Astrocyte (in vitro differentiated cells and primary cell): ENCODE measurements around the gene CARD10. TPM values are rescaled to one million over a fixed set of nuclear protein-coding genes. Genes with fewer than 3 reads are reported as not detected.
A peak's percentile ranks its signal among the peaks of the same experiment; 100 is the strongest.

Experiments used
- DNase-seq: peaks from one replicate; pipeline ENCODE4 v3.0.0-alpha.2; 2010; ENCODE audit warnings: low read depth
- FAIRE-seq: peaks from 2 replicates; lab custom pipeline; 2011; peaks lifted over from hg19 to GRCh38; lab: Jason Lieb, UNC
- H2AFZ ChIP-seq: 2 replicates; pipeline ENCODE4 v1.6.0; 2012; ENCODE audit warnings: low read depth, low read length, inconsistent platforms
- H3K27ac ChIP-seq: 2 replicates; pipeline ENCODE4 v1.5.1; 2011; ENCODE audit warnings: low read depth, low read length, inconsistent platforms
- H3K27me3 ChIP-seq: 2 replicates; pipeline ENCODE4 v1.6.0; 2011; ENCODE audit warnings: low read length, inconsistent platforms; ENCODE audit not compliant: insufficient read depth
- H3K36me3 ChIP-seq: 2 replicates; pipeline ENCODE4 v1.5.1; 2011; ENCODE audit warnings: low read length, inconsistent platforms; ENCODE audit not compliant: insufficient read depth
- H3K4me1 ChIP-seq: 2 replicates; pipeline ENCODE4 v1.5.1; 2011; ENCODE audit warnings: low read length, inconsistent platforms; ENCODE audit not compliant: insufficient read depth
- H3K4me2 ChIP-seq: 2 replicates; pipeline ENCODE4 v1.6.0; 2012; ENCODE audit warnings: low read length, inconsistent platforms
- H3K4me3 ChIP-seq: 2 replicates; pipeline ENCODE4 v1.5.1; 2011; ENCODE audit warnings: low read depth, mild to moderate bottlenecking, low read length, inconsistent platforms; ENCODE audit not compliant: insufficient read depth
- H3K79me2 ChIP-seq: 2 replicates; pipeline ENCODE4 v1.6.0; 2012; ENCODE audit warnings: mild to moderate bottlenecking, low read length, inconsistent platforms; ENCODE audit not compliant: insufficient read depth
- H3K9ac ChIP-seq: 2 replicates; pipeline ENCODE4 v1.6.0; 2012; ENCODE audit warnings: mild to moderate bottlenecking, low read length, inconsistent platforms
- H3K9me3 ChIP-seq: 2 replicates; pipeline ENCODE4 v1.5.1; 2012; ENCODE audit warnings: low read depth, mild to moderate bottlenecking, low read length, inconsistent platforms; ENCODE audit not compliant: insufficient read depth
- H4K20me1 ChIP-seq: 2 replicates; pipeline ENCODE4 v1.6.0; 2012; ENCODE audit warnings: low read length, inconsistent platforms; ENCODE audit not compliant: insufficient read depth
- H3K27ac Mint-ChIP-seq: one replicate; pipeline ENCODE4 v1.8.0; 2021; ENCODE audit warnings: mild to moderate bottlenecking, mixed read lengths; ENCODE audit not compliant: unreplicated experiment
- H3K27me3 Mint-ChIP-seq: one replicate; pipeline ENCODE4 v1.8.0; 2021; ENCODE audit warnings: low read depth, mixed read lengths; ENCODE audit not compliant: unreplicated experiment
- H3K36me3 Mint-ChIP-seq: one replicate; pipeline ENCODE4 v1.8.0; 2021; ENCODE audit warnings: low read depth, mixed read lengths; ENCODE audit not compliant: unreplicated experiment
- H3K4me1 Mint-ChIP-seq: one replicate; pipeline ENCODE4 v1.8.0; 2021; ENCODE audit warnings: low read depth, mixed read lengths; ENCODE audit not compliant: unreplicated experiment
- H3K4me3 Mint-ChIP-seq: one replicate; pipeline ENCODE4 v1.8.0; 2021; ENCODE audit warnings: mild to moderate bottlenecking, moderate library complexity, mixed read lengths; ENCODE audit not compliant: unreplicated experiment
- H3K9me3 Mint-ChIP-seq: one replicate; pipeline ENCODE4 v1.8.0; 2021; ENCODE audit warnings: mild to moderate bottlenecking, mixed read lengths; ENCODE audit not compliant: unreplicated experiment
- EZH2 ChIP-seq: IDR thresholded peaks from 2 replicates; pipeline ENCODE4 v1.6.1; 2012; ENCODE audit warnings: mild to moderate bottlenecking, low read length, inconsistent platforms; ENCODE audit not compliant: insufficient read depth
- total RNA-seq: library from RNA; stranded (reverse); gene quantifications from 2 replicates; pipeline ENCODE4 v1.2.1, GENCODE V29; 2021
- TF ChIP-seq, protein P1 (sequence below): IDR thresholded peaks from 2 replicates; pipeline ENCODE4 v1.5.1; 2011; ENCODE audit warnings: low read depth, mild to moderate bottlenecking, inconsistent platforms, low read length, moderate library complexity; ENCODE audit not compliant: insufficient read depth

The CARD10 gene
- total RNA-seq, 1 donor from 2014 or later: 22.6 TPM

DNA sequence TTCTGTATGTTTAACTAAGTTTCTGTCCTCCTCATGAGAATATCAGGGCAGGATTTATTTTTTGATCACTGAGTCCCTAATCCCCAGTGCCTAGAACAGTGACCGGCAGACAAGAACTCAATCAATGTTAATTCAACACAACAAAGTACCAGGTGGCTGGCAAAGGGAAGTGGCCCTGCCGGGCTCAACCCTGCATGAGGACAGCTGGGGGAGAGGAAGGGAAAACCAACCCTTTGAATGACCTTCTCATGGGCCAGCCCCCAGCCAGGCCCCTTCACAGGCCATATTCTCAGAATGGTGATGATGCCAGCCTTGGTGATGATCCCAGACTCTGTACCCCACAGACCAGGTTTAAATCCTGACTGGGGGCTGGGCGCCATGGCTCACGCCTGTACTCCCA, 31.6 kb downstream of the CARD10 start:
- Histone ChIP-seq H3K27ac (no peak overlapping the region), H3K4me2 (no peak overlapping the region), H3K9ac (no peak overlapping the region), H2AFZ (no peak overlapping the region), H4K20me1 (peaks cover 4% of the 10 kb centered on the region), H3K79me2 (no peaks in the 10 kb centered on the region), H3K4me3 (no peak overlapping the region), H3K27me3 (no peaks in the 10 kb centered on the region), H3K9me3 (no peaks in the 10 kb centered on the region), H3K4me1 (peaks cover 9% of the 10 kb centered on the region), H3K36me3 (peaks cover 3% of the 10 kb centered on the region)
- Mint-ChIP-seq H3K27ac (no peak overlapping the region), H3K36me3 (peaks cover 7% of the 10 kb centered on the region), H3K4me3 (no peak overlapping the region), H3K27me3 (peaks cover 13% of the 10 kb centered on the region), H3K4me1 (peaks cover 6% of the 10 kb centered on the region), H3K9me3 (no peaks in the 10 kb centered on the region)
- TF ChIP-seq, protein P1, sequence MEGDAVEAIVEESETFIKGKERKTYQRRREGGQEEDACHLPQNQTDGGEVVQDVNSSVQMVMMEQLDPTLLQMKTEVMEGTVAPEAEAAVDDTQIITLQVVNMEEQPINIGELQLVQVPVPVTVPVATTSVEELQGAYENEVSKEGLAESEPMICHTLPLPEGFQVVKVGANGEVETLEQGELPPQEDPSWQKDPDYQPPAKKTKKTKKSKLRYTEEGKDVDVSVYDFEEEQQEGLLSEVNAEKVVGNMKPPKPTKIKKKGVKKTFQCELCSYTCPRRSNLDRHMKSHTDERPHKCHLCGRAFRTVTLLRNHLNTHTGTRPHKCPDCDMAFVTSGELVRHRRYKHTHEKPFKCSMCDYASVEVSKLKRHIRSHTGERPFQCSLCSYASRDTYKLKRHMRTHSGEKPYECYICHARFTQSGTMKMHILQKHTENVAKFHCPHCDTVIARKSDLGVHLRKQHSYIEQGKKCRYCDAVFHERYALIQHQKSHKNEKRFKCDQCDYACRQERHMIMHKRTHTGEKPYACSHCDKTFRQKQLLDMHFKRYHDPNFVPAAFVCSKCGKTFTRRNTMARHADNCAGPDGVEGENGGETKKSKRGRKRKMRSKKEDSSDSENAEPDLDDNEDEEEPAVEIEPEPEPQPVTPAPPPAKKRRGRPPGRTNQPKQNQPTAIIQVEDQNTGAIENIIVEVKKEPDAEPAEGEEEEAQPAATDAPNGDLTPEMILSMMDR: no peak
- no peak for TF ChIP-seq EZH2
- DNase-seq (no peak), FAIRE-seq (no peak)

DNA sequence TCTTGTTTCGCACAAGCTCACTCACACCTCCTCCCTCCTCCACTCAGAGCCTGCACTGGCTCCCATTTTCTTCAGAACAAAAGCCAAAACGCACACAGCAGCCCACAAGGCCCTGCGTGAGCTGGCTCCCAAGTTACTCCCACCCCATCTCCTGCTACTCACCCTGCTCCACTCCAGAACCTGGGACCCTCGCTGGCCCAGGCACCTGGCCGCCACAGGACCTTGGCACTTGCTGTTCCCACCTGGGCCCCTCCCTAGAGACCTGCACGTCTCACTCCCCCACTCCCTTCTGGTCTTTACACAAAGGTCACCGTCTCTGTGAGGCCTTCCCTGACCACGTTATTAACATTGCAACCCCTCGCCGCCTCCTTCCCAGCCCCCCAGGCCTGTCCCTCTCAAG, 32.1 kb downstream of the CARD10 start:
- H3K79me2 ChIP-seq: no peaks in the 10 kb centered on the region
- H3K4me2 ChIP-seq: no peak overlapping the region
- no peak overlapping the region for H3K9ac ChIP-seq
- FAIRE-seq (no peak), DNase-seq (no peak)
- no peak overlapping the region for H3K4me3 ChIP-seq
- Mint-ChIP-seq H3K36me3 (peaks cover 7% of the 10 kb centered on the region), H3K27ac (no peak overlapping the region), H3K4me3 (no peak overlapping the region), H3K27me3 (peaks cover 18% of the 10 kb centered on the region), H3K4me1 (peaks cover 8% of the 10 kb centered on the region), H3K9me3 (no peaks in the 10 kb centered on the region)
- H3K27ac ChIP-seq: no peak overlapping the region
- TF ChIP-seq EZH2: no peak
- TF ChIP-seq, protein P1: no peak
- H3K9me3 ChIP-seq: no peaks in the 10 kb centered on the region
- peaks cover 3% of the 10 kb centered on the region for H3K36me3 ChIP-seq
- H3K4me1 ChIP-seq: peaks cover 9% of the 10 kb centered on the region
- H2AFZ ChIP-seq: no peak overlapping the region
- H3K27me3 ChIP-seq: no peaks in the 10 kb centered on the region
- no peaks in the 10 kb centered on the region for H4K20me1 ChIP-seq

DNA sequence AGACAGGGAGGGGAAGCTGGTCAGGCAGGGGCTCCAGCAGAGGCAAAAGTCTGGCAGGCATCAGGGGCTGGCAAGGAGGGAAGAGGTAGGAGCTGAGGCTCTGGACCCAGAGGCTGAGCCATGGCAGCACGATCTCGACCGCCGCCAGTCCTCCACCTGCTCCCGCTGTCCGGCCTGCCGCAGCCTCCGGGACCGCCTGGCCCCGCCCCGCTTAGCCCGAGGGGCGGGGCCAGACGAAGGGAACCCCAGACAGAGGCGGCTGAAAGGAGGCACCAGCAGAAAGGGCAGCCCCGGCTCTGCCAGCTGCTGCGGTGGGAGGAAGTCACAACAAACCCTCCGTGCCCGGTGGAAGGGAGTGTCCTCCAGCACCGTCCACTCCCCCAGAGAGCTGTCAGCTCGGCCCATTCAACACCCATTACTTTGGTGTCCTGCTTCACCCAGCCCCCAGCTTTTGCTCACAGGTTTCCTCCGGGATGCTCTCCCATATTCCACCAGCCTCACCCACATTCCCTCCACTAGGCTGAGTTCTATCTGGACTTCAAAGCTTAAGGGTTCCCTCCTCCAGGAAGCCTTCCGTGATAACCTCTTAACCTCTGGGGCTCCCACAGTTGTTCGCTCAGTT, 32.9 kb downstream of the CARD10 start, which contains the start of gene MFNG:
Gene MFNG, minus strand, starts transcription at position 161 of the 622 bp plus-strand sequence. CDS start 207 bp downstream, outside the sequence.
- Histone ChIP-seq H3K4me1 (peaks cover 9% of the 10 kb centered on the region), H3K4me2 (peak within 1 kb of the TSS; percentile 74), H4K20me1 (no peaks in the 10 kb centered on the region), H3K27ac (no peak within 1 kb of the TSS), H3K79me2 (no peaks in the 10 kb centered on the region), H3K9me3 (no peaks in the 10 kb centered on the region), H3K36me3 (peaks cover 3% of the 10 kb centered on the region), H2AFZ (no peak within 1 kb of the TSS), H3K9ac (no peak within 1 kb of the TSS), H3K27me3 (no peaks in the 10 kb centered on the region), H3K4me3 (no peak within 1 kb of the TSS)
- no peak for TF ChIP-seq EZH2
- TF ChIP-seq, protein P1: no peak
- no peak for FAIRE-seq
- Mint-ChIP-seq H3K4me1 (peaks cover 8% of the 10 kb centered on the region), H3K27me3 (peaks cover 24% of the 10 kb centered on the region), H3K4me3 (no peak within 1 kb of the TSS), H3K36me3 (peaks cover 7% of the 10 kb centered on the region), H3K9me3 (no peaks in the 10 kb centered on the region), H3K27ac (no peak within 1 kb of the TSS)
- no peak for DNase-seq
